Activated T-cell treated with anti-CD3 and anti-CD28 coated beads, Interleukin-2, amount 50 U/mL, for 48 hours (primary cell): ENCODE results near the gene EPGN.

Experiments used
- DNase-seq, 2 experiments: peaks; one replicate each; pipeline ENCODE4 v3.0.0-alpha.2; 2020

The EPGN gene, protein sequence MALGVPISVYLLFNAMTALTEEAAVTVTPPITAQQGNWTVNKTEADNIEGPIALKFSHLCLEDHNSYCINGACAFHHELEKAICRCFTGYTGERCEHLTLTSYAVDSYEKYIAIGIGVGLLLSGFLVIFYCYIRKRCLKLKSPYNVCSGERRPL

DNA sequence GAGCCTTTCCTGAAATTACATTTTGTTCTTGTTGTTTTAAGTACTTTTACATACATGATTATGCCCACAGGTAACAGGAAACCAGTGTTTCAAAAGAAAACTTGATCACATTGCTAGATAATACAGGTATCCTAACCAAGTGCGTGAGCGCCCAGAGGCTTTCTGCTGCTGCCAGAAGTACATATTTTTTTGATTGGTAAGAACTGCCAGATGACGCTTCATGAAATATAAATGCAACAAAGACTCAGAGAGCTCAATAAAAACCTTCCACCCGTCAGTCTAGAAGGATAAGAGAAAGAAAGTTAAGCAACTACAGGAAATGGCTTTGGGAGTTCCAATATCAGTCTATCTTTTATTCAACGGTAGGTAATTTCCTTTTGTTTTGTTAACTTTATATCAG is at the start of gene EPGN:
TSS of gene EPGN (plus strand) at position 256 of the 400 bp plus-strand sequence. CDS start at position 320, 64 bp downstream.
- no peak for DNase-seq

DNA sequence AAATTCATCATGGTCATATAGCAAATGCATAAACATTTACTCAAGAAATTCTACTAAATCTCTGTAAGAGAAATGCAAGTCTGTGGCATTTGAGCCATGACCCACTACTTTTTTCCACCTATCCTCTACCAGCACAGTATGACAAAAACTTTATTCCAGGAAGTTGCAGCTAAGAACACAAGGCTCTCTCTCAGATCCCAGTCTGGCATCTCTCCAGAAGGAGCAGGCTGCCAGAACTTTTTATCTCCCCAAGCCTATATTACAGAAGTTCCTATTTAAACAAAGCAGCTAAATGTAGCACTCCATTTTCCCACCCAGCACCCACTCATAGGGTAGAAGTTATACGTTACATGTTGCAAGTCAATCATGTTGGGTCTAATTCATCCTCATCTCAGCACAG is 49.3 kb upstream of the EPGN start:
- no peak for DNase-seq

DNA sequence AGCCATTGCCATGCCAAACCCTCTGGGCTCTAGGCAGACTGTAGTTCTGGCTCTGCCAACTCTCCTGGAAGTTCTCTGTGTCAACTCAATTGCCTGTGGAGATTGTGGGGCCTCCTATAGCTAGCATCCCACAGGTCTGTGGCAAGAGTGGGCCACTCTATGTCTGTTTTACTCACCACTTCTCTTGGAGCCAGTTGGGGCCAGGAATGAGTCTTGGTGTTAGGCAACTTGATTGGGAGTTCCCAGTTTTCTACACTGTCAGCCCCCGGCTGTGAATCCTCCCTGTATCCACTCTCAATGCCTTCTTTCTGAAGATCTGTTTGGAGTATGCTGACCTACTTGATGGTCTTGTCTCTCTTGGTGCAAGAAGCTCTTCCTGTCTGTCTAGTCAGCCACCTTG is 48.2 kb upstream of the EPGN start:
- DNase-seq, result no peak

DNA sequence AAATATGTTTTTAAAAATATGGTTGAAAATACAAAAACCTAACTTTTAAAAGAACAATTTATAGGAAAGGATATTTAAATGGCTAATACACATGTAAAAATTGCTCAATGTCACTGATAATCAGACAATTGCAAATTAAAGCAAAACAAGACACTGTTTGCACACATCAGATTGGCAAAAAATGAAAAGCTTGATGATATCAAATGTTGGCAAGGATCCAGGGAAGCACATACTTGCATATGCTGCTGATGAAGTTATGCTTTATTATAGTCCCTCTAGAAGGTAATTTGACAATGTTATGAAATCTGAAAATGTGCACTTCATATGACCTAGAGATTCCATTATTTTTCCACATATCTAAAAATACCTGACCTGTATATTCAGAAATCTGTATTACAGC is 45.7 kb upstream of the EPGN start:
- DNase-seq, result no peak

DNA sequence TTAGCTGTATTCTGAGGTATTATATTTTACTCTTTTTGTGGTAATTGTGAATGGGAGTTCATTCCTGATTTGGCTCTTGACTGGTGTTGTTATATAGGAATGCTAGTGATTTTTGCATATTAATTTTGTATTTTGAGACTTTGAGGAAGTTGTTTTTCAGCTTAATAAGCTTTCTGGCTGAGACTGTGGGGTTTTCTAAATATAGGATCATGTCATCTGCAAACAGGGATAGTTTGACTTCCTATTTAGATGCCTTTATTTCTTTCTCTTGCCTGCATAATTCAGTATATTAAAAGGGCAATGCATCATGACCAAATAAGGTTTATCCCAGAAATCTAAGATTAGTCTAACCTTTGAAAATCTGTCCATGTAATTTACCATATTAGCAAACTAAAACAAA is 44.7 kb upstream of the EPGN start:
- no peak for DNase-seq

DNA sequence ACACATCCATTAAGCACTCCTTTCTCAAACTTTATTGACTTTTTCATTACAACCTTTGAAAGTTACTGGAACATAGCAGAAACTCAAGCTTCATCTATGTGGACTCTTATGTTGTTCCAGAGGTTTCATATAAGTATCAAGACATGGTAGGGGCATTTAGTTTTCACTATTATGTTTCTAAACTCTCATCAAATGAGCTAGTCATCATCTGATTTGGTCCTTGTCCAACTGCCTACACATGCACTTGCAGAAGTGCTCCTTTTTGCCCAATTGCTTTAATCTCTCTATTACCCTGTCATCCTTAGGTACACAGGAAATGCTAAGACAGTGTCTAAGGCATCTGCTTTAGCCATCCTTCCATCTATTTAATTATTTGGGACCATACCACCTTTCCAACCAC is 42.2 kb upstream of the EPGN start:
- DNase-seq, result no peak

DNA sequence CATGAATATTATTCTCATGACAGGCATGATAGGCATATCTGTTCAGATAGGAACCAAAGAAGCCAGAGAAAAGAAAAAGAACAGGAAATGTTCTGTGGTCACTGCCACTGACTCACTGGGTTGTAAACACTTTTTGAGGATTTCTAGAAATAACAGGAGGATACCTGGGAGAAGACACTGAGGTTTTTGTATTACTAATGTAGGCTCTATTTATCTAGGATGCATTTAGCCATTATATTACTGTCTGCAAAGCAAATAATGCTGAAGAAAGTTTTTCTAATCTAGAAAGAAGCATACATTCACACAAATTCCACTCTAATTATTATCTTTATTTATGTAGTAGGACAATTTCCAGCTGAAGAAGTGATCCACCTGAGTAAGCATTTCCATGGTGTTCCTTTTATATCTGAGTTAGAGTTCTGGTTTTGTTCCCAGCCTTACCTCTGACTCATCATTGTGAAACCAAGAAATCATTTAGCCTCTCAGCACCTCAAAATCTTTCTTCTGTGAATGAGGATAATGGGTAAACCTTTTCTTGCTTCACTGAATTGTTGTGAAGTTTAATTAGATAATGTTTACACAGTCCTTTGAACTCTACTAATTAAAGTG is 40.2 kb upstream of the EPGN start:
- no peak for DNase-seq

DNA sequence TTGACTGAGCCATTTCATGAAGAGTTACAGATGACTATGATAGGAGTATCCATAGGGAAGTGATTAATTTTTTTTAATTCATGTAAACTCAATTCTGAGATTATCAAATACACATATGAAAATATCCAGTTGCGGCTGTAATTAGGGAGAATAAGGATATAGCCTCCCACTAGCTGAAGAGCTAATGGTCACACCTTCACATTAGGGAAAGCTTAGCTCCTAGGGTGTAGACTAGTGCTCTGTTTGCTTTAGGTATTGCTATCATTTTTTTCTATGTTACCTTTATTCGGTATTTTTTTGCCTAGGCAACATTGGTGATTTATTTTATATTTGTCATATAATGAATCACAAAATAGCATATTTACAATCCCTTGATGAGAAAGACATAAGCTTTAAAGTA is 39.6 kb upstream of the EPGN start:
- DNase-seq, result no peak

DNA sequence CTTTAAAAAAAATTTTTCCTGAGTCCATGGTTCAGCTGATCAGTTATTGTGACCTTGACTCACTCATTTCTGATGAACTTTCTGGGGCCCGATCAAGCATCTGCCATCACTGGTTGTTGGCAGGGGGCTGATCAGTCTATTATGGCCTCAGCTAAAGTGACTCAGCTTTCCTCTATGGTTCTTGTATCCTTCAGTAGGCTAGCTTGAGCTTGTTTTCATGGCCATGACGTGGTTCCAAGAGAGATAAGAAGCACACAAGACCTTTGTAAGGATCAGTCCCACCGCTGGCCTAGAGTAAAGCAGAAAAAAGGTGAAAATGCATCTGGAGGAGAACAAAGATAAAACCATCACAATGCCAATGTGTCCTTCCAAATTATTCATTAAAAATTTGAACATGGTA is 29.8 kb upstream of the EPGN start:
- no peak for DNase-seq

DNA sequence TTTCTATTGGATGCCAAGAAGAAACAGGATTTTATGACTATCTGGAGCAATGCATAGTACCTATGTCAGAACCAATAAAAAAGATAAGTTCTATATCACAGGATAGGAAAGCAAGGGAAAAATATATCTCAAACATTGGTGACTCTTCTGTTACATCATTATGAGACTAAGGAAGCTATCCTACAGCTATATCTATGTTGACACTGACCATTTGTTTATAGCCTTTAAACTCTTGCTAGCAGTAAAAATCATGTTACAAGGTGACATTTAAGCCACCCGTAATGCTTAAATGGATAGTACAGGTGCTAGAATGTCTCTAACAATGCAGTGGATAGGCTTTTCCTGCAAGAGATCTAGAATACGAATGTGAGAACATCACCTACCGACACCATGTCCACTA is 28.6 kb upstream of the EPGN start:
- no peak for DNase-seq

DNA sequence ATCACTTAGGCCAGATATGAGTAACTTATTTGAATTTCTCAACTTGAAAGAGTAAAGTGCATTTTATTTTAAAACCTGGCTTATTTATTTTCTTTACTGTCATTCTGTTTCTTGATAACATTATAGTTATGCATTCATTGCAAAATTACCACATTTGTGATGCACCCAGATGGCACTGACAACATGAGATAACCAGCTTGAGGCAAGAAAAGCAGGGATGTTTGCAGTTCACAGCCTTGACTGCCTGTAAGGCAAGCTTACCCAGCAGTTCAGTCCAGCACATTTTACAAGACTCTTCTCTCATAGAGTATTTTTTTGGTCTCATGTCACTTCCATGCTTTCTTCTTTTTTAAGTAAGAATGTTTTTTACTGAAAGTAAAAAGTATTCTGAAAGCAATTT is 25.3 kb upstream of the EPGN start:
- DNase-seq, result no peak

DNA sequence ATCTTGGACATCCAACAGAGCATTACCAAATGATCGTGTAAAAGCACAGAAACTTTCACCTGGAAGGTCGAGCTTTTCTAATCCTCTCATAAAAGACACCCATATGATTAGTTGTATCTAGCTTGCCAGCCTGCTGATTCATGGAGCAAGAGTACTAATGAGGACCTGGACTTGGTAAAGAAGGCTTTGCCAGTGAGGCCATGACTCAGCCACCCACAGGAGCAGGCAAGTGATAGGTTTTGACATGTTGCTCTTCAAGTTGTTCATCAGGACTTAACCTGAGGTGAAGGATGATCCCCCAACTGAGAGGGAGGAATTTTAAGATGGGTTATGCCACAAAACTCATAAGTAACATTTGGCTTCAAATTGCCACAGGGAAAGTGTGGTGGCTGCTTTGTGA is 24.7 kb upstream of the EPGN start:
- no peak for DNase-seq

DNA sequence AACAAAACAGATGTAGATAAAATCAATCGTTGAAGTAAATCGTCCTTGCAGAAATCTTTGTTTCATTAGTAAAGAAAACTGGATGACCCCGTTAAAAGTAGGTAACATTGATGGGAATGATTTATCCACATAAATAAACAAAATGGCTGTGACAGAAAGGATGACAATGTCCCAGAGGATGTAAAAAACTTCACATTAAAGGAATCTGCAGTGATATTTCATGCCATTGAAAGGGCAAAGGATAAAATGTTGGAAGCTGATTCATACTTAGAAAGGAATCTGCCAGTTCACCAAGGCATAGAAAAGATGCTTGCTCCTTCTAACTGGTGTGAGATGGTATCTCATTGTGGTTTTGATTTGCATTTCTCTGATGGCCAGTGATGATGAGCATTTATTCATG is 24.2 kb upstream of the EPGN start:
- no peak for DNase-seq

DNA sequence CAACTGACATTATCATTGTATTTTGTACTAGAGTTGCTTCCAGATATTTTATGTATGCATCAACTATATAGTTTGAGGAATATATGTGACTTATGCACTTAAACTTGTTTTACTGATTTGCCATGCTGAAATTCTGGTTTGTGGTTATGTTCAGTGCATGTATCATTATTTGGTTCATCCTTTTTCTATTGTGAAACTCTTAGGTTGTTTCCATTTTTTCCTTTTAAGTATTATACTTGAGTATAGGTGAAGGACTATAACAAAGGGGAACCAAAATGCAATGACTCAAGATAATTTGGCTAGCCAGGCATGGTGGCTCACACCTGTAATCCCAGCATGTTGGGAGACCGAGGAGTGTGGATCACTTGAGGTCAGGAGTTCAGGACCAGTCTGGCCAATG is 21.1 kb upstream of the EPGN start:
- no peak for DNase-seq

DNA sequence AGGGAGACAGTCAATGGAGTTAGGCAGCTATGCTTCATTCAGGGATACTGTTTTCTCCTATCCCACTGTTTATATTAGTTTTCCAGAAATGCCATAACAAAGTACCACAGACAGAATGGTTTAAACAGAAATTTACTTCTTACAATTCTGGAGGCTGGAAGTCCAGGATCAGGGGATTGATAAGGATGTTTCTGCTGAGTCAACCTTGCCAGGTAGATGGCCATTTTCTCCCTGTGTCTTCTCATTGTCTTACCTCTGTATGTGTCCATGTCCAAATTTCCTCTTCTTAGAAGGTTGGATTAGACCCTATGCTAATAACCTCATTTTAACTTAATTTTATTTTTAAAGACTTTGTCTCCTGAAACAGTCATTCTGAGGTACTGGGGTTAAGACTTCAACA is 20.5 kb upstream of the EPGN start:
- no peak for DNase-seq

DNA sequence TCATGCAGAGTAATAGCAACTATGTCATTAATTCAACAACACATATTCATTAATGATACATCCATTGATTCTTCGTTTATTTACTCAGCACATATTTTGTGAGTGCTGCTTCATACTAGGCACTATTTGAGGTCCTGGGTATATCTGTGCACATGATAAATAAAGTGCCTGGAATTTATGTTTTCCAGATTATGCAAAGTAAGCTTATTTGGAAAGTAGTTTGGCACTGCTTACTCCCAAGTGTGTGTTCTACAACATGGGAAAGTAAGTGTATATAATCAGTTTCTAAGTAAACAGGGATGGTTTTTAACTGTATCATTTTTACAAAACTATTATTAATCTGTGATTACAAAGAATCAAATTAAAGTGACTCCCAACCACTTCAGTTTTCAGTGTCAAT is 16.8 kb upstream of the EPGN start:
- no peak for DNase-seq

DNA sequence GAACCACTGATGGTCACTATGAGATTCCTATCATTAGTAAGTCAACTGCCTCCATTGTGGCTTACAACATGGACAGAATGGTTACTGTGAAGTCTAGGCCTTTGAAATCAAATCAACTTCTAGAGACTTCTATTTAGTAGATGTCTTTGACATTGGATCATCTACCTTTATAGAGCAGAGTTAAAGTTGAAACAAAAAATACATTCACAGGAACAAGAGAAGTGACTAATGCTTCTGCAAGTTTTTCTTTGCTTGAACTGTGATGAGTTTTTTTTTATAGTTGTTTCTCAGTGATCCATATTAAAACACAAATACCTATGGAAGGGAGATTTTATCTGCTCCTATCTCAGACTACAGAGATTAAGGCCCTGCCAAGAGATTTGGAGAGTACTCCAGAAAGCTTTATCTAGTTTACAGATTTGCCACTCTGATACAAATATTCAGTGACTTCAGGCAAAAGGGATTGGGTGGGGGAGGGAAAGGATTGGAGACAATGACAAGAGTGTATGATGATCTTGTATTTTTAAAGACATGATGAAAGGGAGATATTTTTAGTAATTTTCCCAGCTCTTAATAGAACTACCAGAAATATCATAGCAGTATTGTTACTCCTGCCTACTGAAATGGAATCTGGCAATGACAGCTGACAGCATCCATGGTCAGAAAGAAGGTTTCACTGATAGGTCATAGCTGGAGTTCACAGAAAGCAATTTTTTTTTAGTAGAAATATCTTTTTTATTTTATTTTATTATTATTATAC is 16.0 kb upstream of the EPGN start:
- DNase-seq, result no peak

DNA sequence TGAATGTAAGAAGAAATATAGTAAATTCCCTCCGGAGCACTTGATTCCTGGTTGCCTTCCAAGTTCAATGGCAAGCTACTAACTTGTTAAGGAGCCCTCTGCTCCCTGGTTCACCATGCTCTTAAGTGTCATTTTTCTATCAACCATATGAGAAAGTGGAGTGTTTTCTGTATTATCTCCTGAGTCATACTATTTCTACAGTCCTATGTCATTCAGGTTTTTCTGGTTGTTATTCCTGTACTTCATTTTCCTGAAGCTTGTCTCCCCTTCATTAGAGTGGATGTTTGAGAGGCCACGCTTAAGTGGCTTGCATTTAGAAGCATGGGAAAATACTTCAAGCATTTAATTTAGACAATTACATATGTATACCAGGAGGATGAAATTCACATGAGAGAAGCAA is 14.7 kb upstream of the EPGN start:
- no peak for DNase-seq

DNA sequence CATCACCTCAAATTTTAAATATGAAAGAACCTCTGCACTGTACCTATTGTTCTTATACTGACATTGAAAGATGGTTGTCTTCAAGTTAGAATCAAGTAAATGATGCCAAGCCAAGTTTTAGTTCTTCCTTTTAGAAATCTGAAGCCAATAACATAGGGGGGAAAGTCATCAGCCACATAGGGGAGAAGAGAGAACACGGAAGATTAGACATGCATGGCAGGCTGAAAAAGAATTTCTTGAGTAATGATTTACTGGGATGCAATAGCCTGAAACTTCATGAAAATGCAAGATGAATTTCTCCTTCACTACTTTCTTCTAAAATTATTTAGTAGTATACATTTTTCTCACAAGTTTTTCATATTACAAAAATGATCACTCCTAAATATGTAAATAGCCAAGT is 13.6 kb upstream of the EPGN start:
- no peak for DNase-seq

DNA sequence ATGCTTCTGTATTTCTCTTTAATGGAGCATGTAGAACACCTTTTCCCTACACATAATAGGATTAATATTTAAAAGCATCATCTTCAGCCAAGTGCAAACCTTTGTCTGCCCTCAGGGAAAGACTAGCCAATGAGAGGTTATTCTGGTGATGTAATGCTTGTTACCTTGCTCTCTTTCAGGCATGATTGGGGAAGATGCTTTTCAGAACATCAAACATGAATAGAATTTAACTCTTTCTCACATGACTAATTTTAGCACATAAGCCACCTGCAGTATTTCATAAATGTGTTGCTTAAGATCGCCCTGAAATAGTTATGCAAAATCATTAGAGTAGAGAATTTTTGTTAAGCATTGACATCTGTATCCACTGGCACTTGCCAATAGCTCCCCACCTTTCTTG is 10.7 kb upstream of the EPGN start:
- DNase-seq, result no peak

DNA sequence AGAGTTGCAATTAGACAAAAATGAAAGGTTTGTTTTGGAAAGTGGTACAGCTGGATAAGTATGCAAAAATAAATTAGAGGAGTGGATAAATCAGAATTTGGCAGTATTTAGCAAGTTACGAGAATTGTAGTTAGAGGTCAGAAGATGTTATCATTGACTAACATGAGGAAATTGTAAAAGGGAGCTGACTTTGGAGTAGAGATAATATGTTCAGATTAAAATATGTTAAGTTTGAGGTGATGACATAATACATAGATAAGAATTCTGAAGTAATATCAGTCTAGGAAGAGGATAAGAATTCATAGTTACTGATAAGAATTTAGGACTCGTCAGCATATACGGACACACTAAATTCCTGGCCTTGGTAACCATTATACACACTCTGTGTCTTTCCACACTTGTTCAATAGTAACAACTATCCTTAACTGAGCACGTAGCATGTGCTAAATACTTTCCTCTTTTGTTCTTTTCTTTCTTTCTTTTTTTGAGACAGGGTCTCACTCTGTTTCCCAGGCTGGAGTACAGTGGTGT is 4.1 kb upstream of the EPGN start:
- no peak for DNase-seq

DNA sequence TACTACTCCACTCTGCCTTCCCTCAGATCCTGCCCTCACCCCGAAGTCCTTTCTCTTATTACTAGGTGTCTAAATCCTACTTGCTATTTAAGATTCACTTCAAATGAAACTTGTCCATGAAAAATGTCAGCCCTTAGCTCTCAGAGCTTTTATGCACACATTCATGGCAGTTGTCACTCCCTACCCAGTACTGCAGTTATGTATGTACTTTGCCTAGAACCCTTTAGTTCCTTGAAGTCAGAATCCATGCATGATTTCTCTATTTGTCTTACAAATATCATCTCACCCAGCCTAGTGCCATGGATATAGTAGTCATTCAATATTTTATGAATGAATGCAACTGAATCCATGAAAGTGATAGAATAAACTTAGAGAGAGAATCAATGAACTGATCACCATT is 3.3 kb upstream of the EPGN start:
- no peak for DNase-seq

DNA sequence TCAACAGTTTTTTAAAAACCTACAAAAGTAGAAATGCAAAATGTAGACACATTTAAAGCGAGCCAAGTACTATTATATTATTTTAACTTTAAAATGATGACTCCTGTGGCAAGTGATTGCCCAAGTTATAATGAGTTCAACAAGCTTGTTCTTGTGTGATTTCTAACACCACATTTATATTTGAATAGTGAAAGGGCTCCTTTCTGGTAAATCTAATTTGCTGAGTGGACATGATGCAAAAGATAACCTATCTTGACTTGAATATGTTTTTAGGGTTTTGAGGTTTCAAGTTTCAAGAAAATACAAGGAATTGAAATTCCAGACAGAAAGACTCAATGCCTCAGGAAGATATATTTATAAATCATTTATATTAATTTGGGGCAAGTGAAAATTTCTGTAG is 1.1 kb upstream of the EPGN start:
- no peak for DNase-seq

DNA sequence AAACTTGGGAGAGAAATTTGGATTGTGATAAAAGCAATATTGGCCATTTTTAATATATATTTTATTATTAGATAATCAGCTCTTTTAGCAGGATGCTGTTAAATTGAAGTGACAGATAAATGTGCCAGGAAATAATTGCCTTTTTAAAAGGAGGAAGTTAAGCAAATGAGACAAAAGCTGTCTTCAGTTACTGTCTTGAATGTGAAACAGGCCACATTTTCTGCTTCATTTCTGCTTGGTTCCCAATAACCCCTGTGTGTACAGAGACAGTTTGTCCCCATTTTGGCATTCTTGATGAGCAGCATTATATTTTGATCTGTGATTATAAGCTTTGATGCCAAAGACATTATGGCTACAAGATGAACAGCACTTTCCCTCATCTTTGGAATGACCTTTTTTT is 953 bp downstream of the EPGN start:
- no peak for DNase-seq
